HCT116 (cell line): ENCODE results near the gene SLC12A4. TPM values are rescaled to one million over a fixed set of nuclear protein-coding genes. Genes with fewer than 3 reads are reported as not detected.

Experiments used
- ATAC-seq: fragments of 200-7000 bp; cut with Tn5 transposase; 2 replicates; pipeline ENCODE4 v1.9.1; 2020; ENCODE audit warnings: mild to moderate bottlenecking, moderate library complexity
- BruUV-seq: library from RNA; stranded (reverse); fragments of 400-500 nt; replicated peaks from 2 replicates; lab custom pipeline; 2021; lab: Mats Ljungman, UMichigan
- CTCF ChIA-PET: fragments of 300-600 bp; sonication (Branson Sonifier 250); formaldehyde crosslinking; loops from one replicate; lab custom pipeline; 2021; ENCODE audit warnings: antibody characterized with exemption; lab: Charles Lee
- POLR2A ChIA-PET: fragments of 300-600, 350-600 bp; sonication (Branson Sonifier 250); formaldehyde crosslinking; loops from one replicate; lab custom pipeline; 2021; ENCODE audit warnings: antibody characterized with exemption; lab: Charles Lee
- RAD21 ChIA-PET, 2 experiments: fragments of 300-600 bp; sonication (Branson Sonifier 250); formaldehyde crosslinking; loops; one replicate each; lab custom pipeline; 2023; ENCODE audit warnings: low total read pairs in 2 of 2; ENCODE audit not compliant: uncharacterized antibody in 2 of 2, unreplicated experiment in 2 of 2, low non-redundant PET in 1 of 2; lab: Charles Lee
- DNase-seq: peaks from one replicate; pipeline ENCODE4 v3.0.0-alpha.2; 2010; ENCODE audit warnings: low read depth, low spot score
- H2AFZ ChIP-seq: fragments of 200-600 bp; shearing (Covaris generic), sonication (generic); 2 replicates; pipeline ENCODE4 v1.6.1; 2017; ENCODE audit warnings: low read depth, mixed run types, mixed read lengths, antibody characterized with exemption, low read length; ENCODE audit not compliant: poor library complexity, severe bottlenecking
- H3K27ac ChIP-seq: 2 replicates; pipeline ENCODE4 v1.5.1; 2012; ENCODE audit warnings: low read depth, low read length
- H3K27me3 ChIP-seq: fragments of 200-600 bp; sonication (generic); 2 replicates; pipeline ENCODE4 v1.6.1; 2016; ENCODE audit warnings: mixed run types, low read length, mixed read lengths; ENCODE audit not compliant: insufficient read depth
- H3K36me3 ChIP-seq, 2 experiments: fragments of 200-500 bp in 1 of 2; fragments of 200-600 bp in 1 of 2; sonication (Bioruptor generic) in 1 of 2; sonication (generic) in 1 of 2; 2 replicates each; pipeline versions ENCODE4 v1.5.1 to v1.6.1; 2014 to 2016; ENCODE audit warnings: low read length in 2 of 2, inconsistent platforms in 1 of 2, mixed read lengths in 1 of 2, mixed run types in 1 of 2; ENCODE audit not compliant: insufficient read depth in 2 of 2, control insufficient read depth in 1 of 2
- H3K4me1 ChIP-seq, 2 experiments: fragments of 200-600 bp in 1 of 2; sonication (generic) in 1 of 2; 2 replicates each; pipeline versions ENCODE4 v1.5.1 to v1.6.1; 2012 to 2017; ENCODE audit warnings: low read length in 2 of 2, inconsistent platforms in 1 of 2, mild to moderate bottlenecking in 1 of 2, mixed read lengths in 1 of 2, mixed run types in 1 of 2, moderate library complexity in 1 of 2; ENCODE audit not compliant: insufficient read depth in 2 of 2, control insufficient read depth in 1 of 2
- H3K4me2 ChIP-seq: fragments of 200-600 bp; sonication (generic); 2 replicates; pipeline ENCODE4 v1.6.1; 2017; ENCODE audit warnings: mixed run types, low read length, mixed read lengths
- H3K4me3 ChIP-seq, 2 experiments: fragments of 200-600 bp in 1 of 2; sonication (generic) in 1 of 2; replicated peaks in 1 of 2; 2 replicates each; pipeline ENCODE4 v1.5.1; 2011 to 2016; ENCODE audit warnings: low read length in 2 of 2, control low read depth in 1 of 2, low read depth in 1 of 2, mild to moderate bottlenecking in 1 of 2, mixed read lengths in 1 of 2, mixed run types in 1 of 2
- H3K79me2 ChIP-seq: fragments of 200-600 bp; sonication (generic); 2 replicates; pipeline ENCODE4 v1.6.1; 2017; ENCODE audit warnings: mild to moderate bottlenecking, mixed run types, low read length, moderate library complexity, mixed read lengths; ENCODE audit not compliant: insufficient read depth
- H3K9ac ChIP-seq: fragments of 200-600 bp; sonication (generic); 2 replicates; pipeline ENCODE4 v1.6.1; 2016; ENCODE audit warnings: low read length, mixed read lengths
- H3K9me2 ChIP-seq: fragments of 200-600 bp; sonication (generic), shearing (Covaris generic); 2 replicates; pipeline ENCODE4 v1.6.1; 2017; ENCODE audit warnings: mixed run types, mild to moderate bottlenecking, moderate library complexity; ENCODE audit not compliant: insufficient read depth
- H3K9me3 ChIP-seq, 2 experiments: fragments of 200-500 bp in 1 of 2; fragments of 200-600 bp in 1 of 2; sonication (Bioruptor generic) in 1 of 2; sonication (generic) in 1 of 2; 2 replicates each; pipeline ENCODE4 v1.6.1; 2014 to 2017; ENCODE audit warnings: low read length in 2 of 2, mixed read lengths in 2 of 2, inconsistent platforms in 1 of 2, low read depth in 1 of 2, mild to moderate bottlenecking in 1 of 2, mixed run types in 1 of 2, moderate library complexity in 1 of 2; ENCODE audit not compliant: control insufficient read depth in 1 of 2, insufficient read depth in 1 of 2
- H4K20me1 ChIP-seq: fragments of 200-600 bp; sonication (generic), shearing (Covaris generic); 2 replicates; pipeline ENCODE4 v1.6.1; 2017; ENCODE audit warnings: mixed run types, mild to moderate bottlenecking, moderate library complexity; ENCODE audit not compliant: insufficient read depth
- CBX3 ChIP-seq: IDR thresholded peaks from 2 replicates; pipeline ENCODE4 v1.6.1; 2012; ENCODE audit warnings: low read depth
- CTCF ChIP-seq, 3 experiments: fragments of 200-600 bp in 1 of 3; sonication (generic) in 1 of 3; IDR thresholded peaks in 2 of 3; conservative IDR thresholded peaks in 1 of 3; 2 replicates each; pipeline ENCODE4 v1.5.1; 2012 to 2017; ENCODE audit warnings: low read depth in 2 of 3, low read length in 2 of 3, antibody characterized with exemption in 1 of 3, borderline replicate concordance in 1 of 3, control low read depth in 1 of 3, mild to moderate bottlenecking in 1 of 3, mixed read lengths in 1 of 3, mixed run types in 1 of 3, moderate library complexity in 1 of 3; ENCODE audit not compliant: insufficient read depth in 1 of 3
- ELF1 ChIP-seq: IDR thresholded peaks from 2 replicates; pipeline ENCODE4 v1.6.1; 2012; ENCODE audit warnings: low read depth, borderline replicate concordance
- POLR2A ChIP-seq: IDR thresholded peaks from 2 replicates; pipeline ENCODE4 v1.7.0; 2011; ENCODE audit warnings: borderline replicate concordance; ENCODE audit not compliant: insufficient read depth, insufficient read length; ENCODE audit errors: extremely low read depth
- POLR2AphosphoS5 ChIP-seq: IDR thresholded peaks from 2 replicates; pipeline ENCODE4 v1.6.1; 2011; ENCODE audit warnings: mild to moderate bottlenecking, low read depth, low read length, moderate library complexity
- SIN3A ChIP-seq: IDR thresholded peaks from 2 replicates; pipeline ENCODE4 v1.6.1; 2012; ENCODE audit warnings: low read depth
- SP1 ChIP-seq: IDR thresholded peaks from 2 replicates; pipeline ENCODE4 v1.6.1; 2012; ENCODE audit warnings: low read depth
- intact Hi-C: fragments of 100-400 bp; cut with micrococcal nuclease; formaldehyde crosslinking; loops from 2 replicates; pipeline ENCODE4 v1.10.0; 2022
- total RNA-seq: library from RNA; stranded (reverse); gene quantifications from one replicate; pipeline ENCODE4 v1.2.1, GENCODE V29; 2021; ENCODE audit not compliant: unreplicated experiment

Gene SLC12A4
- total RNA-seq, 1 experiment from 2014 or later = 46.0 TPM

- Histone ChIP-seq H3K9me2 (no peaks in the 10 kb centered on the region), H3K27me3 (no peaks in the 10 kb centered on the region), H3K9me3 (no peaks in the 10 kb centered on the region), H4K20me1 (no peaks in the 10 kb centered on the region), H3K4me1 (peaks cover 0 to 11% of the 10 kb centered on the region in 2 experiments; a peak in 2 of 4 replicates), H3K36me3 (peaks cover 4 to 16% of the 10 kb centered on the region in 2 experiments; a peak in 2 of 4 replicates), H3K9ac (no peak overlapping the region), H3K4me2 (no peak overlapping the region), H2AFZ (no peak overlapping the region), H3K4me3 (no peak overlapping the region), H3K27ac (no peak overlapping the region), H3K79me2 (no peaks in the 10 kb centered on the region)
- ChIA-PET POLR2A (interaction anchor here (0.9 kb wide), 1 partner anchor 10 kb away, joined by 3 read pairs; no protein-coding TSS in a partner anchor), RAD21 (no interaction called here), CTCF (interaction anchor here (0.6 to 1.6 kb wide), 2 partner anchors 10 to 95 kb away, joined by 3 read pairs; no protein-coding TSS in a partner anchor)
- DNase-seq (no peak), ATAC-seq (no peak)
- no peak for TF ChIP-seq POLR2AphosphoS5
- no peak for TF ChIP-seq ELF1
- no peak for TF ChIP-seq SIN3A
- TF ChIP-seq SP1 = no peak
- TF ChIP-seq CTCF (IDR thresholded peaks at IDR 0.05 in 2 of 3, conservative IDR thresholded peaks at IDR 0.05 in 1 of 3; ENCODE audit: borderline replicate concordance in 1 of 3, insufficient read depth in 1 of 3, low read depth in 2 of 3, low read length in 2 of 3) = no peak
- TF ChIP-seq CBX3 = no peak
- no peak for TF ChIP-seq POLR2A
- intact Hi-C loops = no loop called here
- TSS peak; percentile 19 for BruUV-seq
These were observed 23.0 kb downstream of the SLC12A4 start for GRCh38 chr16:67945392-67945933.
